B cell (primary cell): ENCODE measurements around the gene APMAP. TPM values are rescaled to one million over a fixed set of nuclear protein-coding genes. Genes with fewer than 3 reads are reported as not detected.

Experiments used
- ATAC-seq: fragments of 200-7000 bp; cut with Tn5 transposase; one replicate; pipeline ENCODE4 v1.10.0; 2021; ENCODE audit warnings: low read depth, mild to moderate bottlenecking, moderate number of reproducible peaks, moderate library complexity
- CTCF ChIA-PET: fragments of 350-600 bp; sonication (Branson Sonifier 250); formaldehyde crosslinking; loops from one replicate; lab custom pipeline; 2021; ENCODE audit warnings: antibody characterized with exemption, inconsistent platforms; lab: Charles Lee
- POLR2A ChIA-PET: fragments of 350-600 bp; sonication (Branson Sonifier 250); formaldehyde crosslinking; loops from one replicate; lab custom pipeline; 2021; ENCODE audit warnings: antibody characterized with exemption; lab: Charles Lee
- DNase-seq: peaks from one replicate; pipeline ENCODE4 v3.0.0; 2013
- H2AFZ ChIP-seq: 2 replicates; pipeline ENCODE4 v1.6.1; 2012; ENCODE audit warnings: mild to moderate bottlenecking, low read depth, low read length; ENCODE audit not compliant: insufficient read depth, poor library complexity, severe bottlenecking
- H3K27ac ChIP-seq, 2 donors: 1 replicate in 1 of 2; 2 replicates in 1 of 2; pipeline ENCODE4 v1.5.1; 2012 to 2013; ENCODE audit warnings: low read length in 2 of 2, mild to moderate bottlenecking in 2 of 2, moderate library complexity in 1 of 2
- H3K27me3 ChIP-seq, 4 experiments: fragments of 200-600 bp in 1 of 4; sonication (generic) in 1 of 4; replicated peaks in 1 of 4; 1 replicate in 2 of 4; 2 replicates in 2 of 4; pipeline versions ENCODE4 v1.6.1 to v1.7.0; 2013 to 2016; ENCODE audit warnings: low read length in 3 of 4, mild to moderate bottlenecking in 2 of 4, mixed read lengths in 1 of 4, moderate library complexity in 1 of 4; ENCODE audit not compliant: insufficient read depth in 4 of 4, control insufficient read depth in 3 of 4; ENCODE audit errors: control extremely low read depth in 1 of 4
- H3K36me3 ChIP-seq, 2 experiments: replicated peaks in 1 of 2; 1 replicate in 1 of 2; 2 replicates in 1 of 2; pipeline versions ENCODE4 v1.6.1 to v1.7.1; 2013; ENCODE audit warnings: low read length in 1 of 2; ENCODE audit not compliant: insufficient read depth in 2 of 2, control insufficient read depth in 1 of 2; ENCODE audit errors: control extremely low read depth in 1 of 2, extremely low read depth in 1 of 2
- H3K4me1 ChIP-seq, 2 donors: fragments of 200-600 bp in 1 of 2; sonication (generic) in 1 of 2; 1 replicate in 1 of 2; 2 replicates in 1 of 2; pipeline versions ENCODE4 v1.5.1 to v1.6.1; 2013 to 2017; ENCODE audit warnings: low read length in 2 of 2; ENCODE audit not compliant: control insufficient read depth in 2 of 2, insufficient read depth in 2 of 2
- H3K4me2 ChIP-seq: replicated peaks from 2 replicates; pipeline ENCODE3; 2012; ENCODE audit warnings: mild to moderate bottlenecking, low read depth, low read length; ENCODE audit not compliant: poor library complexity, severe bottlenecking
- H3K4me3 ChIP-seq, 5 experiments: fragments of 200-600 bp in 1 of 5; sonication (generic) in 1 of 5; 1 replicate in 3 of 5; 2 replicates in 2 of 5; pipeline versions ENCODE4 v1.5.1 to v1.7.0; 2011 to 2016; ENCODE audit warnings: low read length in 4 of 5, mild to moderate bottlenecking in 4 of 5, low read depth in 2 of 5, control low read depth in 1 of 5, moderate library complexity in 1 of 5; ENCODE audit not compliant: insufficient read depth in 1 of 5; ENCODE audit errors: control extremely low read depth in 1 of 5, extremely low read depth in 1 of 5
- H3K79me2 ChIP-seq: fragments of 200-600 bp; sonication (generic); one replicate; pipeline ENCODE4 v1.6.0; 2016; ENCODE audit warnings: low read length; ENCODE audit not compliant: control insufficient read depth, insufficient read depth
- H3K9ac ChIP-seq: fragments of 200-600 bp; sonication (generic); 2 replicates; pipeline ENCODE4 v1.6.1; 2017; ENCODE audit warnings: mild to moderate bottlenecking, low read length, moderate library complexity
- H3K9me3 ChIP-seq, 3 donors: one replicate each; pipeline versions ENCODE4 v1.6.1 to v1.7.1; 2013; ENCODE audit warnings: low read length in 2 of 3; ENCODE audit not compliant: control insufficient read depth in 2 of 3, insufficient read depth in 1 of 3; ENCODE audit errors: control extremely low read depth in 1 of 3
- H4K20me1 ChIP-seq: 2 replicates; pipeline ENCODE4 v1.6.0; 2012; ENCODE audit warnings: mild to moderate bottlenecking, low read length; ENCODE audit not compliant: insufficient read depth, control insufficient read depth, poor library complexity, severe bottlenecking
- H3K27ac Mint-ChIP-seq: one replicate; pipeline ENCODE4 v1.8.0; 2021; ENCODE audit warnings: mixed read lengths
- H3K27me3 Mint-ChIP-seq: one replicate; pipeline ENCODE4 v1.8.0; 2021; ENCODE audit warnings: mixed read lengths
- H3K4me1 Mint-ChIP-seq: one replicate; pipeline ENCODE4 v1.8.0; 2021; ENCODE audit warnings: mixed read lengths
- H3K4me3 Mint-ChIP-seq: one replicate; pipeline ENCODE4 v1.8.0; 2021; ENCODE audit warnings: mixed read lengths
- H3K9me3 Mint-ChIP-seq: one replicate; pipeline ENCODE4 v1.8.0; 2022; ENCODE audit warnings: mixed read lengths; ENCODE audit not compliant: insufficient read depth
- CTCF ChIP-seq: fragments of 200-600 bp; IDR thresholded peaks from one replicate; pipeline ENCODE4 v1.8.0; 2022; ENCODE audit warnings: antibody characterized with exemption, mild to moderate bottlenecking
- EZH2 ChIP-seq: IDR thresholded peaks from 2 replicates; pipeline ENCODE4 v1.6.1; 2012; ENCODE audit warnings: borderline replicate concordance, low read depth, mild to moderate bottlenecking, moderate library complexity, low read length; ENCODE audit not compliant: insufficient read depth, poor library complexity, severe bottlenecking
- WGBS: methylation state at CpG from one replicate; pipeline ENCODE4 v1.1.5; 2013; ENCODE audit warnings: missing lambda C conversion rate; ENCODE audit not compliant: insufficient coverage; 5-methylcytosine and 5-hydroxymethylcytosine counted together
- intact Hi-C: fragments of 100-400 bp; cut with micrococcal nuclease; formaldehyde crosslinking; loops from one replicate; pipeline ENCODE4 v1.10.0; 2022
- polyA plus RNA-seq: library from polyadenylated mRNA; depleted of rRNA; stranded (reverse); fragments of >200 nt; gene quantifications from 2 replicates; pipeline ENCODE4 v1.2.3, GENCODE V29; 2012
- total RNA-seq, 2 donors: library from RNA; stranded (reverse); fragments of 120-200 nt in 1 of 2; gene quantifications; 1 replicate in 1 of 2; 2 replicates in 1 of 2; pipeline versions ENCODE4 v1.2.3 to v1.2.4, GENCODE V29; 2013 to 2022

The APMAP gene
- total and polyA plus RNA-seq, 2 donors (not counting 1 experiment from before 2014, with no cell fraction given): 9.1 to 28.0 TPM

DNA sequence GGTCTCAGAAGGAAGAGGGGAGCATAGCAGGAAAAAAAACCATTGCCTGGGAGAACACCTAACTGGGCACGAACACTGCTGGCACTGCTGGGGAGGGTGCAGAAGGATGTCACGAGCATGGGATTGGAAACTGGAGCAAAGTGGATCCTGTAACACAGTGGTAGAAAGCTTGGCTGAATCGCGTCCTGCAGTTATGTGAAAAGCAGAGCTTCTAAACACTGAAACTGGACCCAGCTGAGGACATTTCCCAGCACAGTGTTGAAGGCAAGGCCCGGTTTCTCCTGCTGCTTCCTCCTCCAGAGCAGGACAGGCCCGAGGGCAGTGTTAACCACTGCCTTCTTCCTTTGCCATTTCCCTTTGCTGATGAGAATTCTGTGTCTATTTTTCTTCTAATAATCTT lies 6.7 kb downstream of the APMAP start:
- H2AFZ ChIP-seq: no peak overlapping the region

More for the DNA sequence above, 6.7 kb downstream of the APMAP start:
- CTCF ChIA-PET: interaction anchor here (1.0 to 1.4 kb wide), 2 partner anchors 78 to 201 kb away, joined by 4 to 5 read pairs; no protein-coding TSS in a partner anchor
- TF ChIP-seq CTCF (no peak), EZH2 (no peak)
- no peak overlapping the region for H3K27ac ChIP-seq
- POLR2A ChIA-PET: no interaction called here
- peaks cover 51% of the 10 kb centered on the region for H3K79me2 ChIP-seq
- H3K4me2 ChIP-seq: no peak overlapping the region
- peaks cover 0 to 13% of the 10 kb centered on the region in 2 experiments for H3K36me3 ChIP-seq
- H3K27me3 Mint-ChIP-seq: no peaks in the 10 kb centered on the region
- H3K4me3 Mint-ChIP-seq: no peak overlapping the region
- no peaks in the 10 kb centered on the region for H4K20me1 ChIP-seq
- H3K27me3 ChIP-seq: no peaks in the 10 kb centered on the region
- H3K4me1 Mint-ChIP-seq: peaks cover 13% of the 10 kb centered on the region
- H3K9me3 Mint-ChIP-seq: no peaks in the 10 kb centered on the region
- WGBS: 86% methylated on average over 5 of the region's 6 CpGs
- H3K9ac ChIP-seq: no peak overlapping the region
- no peaks in the 10 kb centered on the region for H3K4me1 ChIP-seq
- no peak overlapping the region for H3K4me3 ChIP-seq
- DNase-seq (no peak), ATAC-seq (no peak)
- peaks cover 0 to under 1% (median 0%) of the 10 kb centered on the region in 3 donors for H3K9me3 ChIP-seq
- intact Hi-C loops: no loop called here
- H3K27ac Mint-ChIP-seq: no peak overlapping the region
